ENCODE data around the gene BTC. TPM values are rescaled to one million over a fixed set of nuclear protein-coding genes. Genes with fewer than 3 reads are reported as not detected.

Gene BTC
- total RNA-seq, 4 donors from 2014 or later, result 0.10 to 0.16 TPM; not detected in 2

GRCh38 chr4:74777531-74777930, 16.8 kb downstream of the BTC start:
- H3K4me1 ChIP-seq, result no peaks in the 10 kb centered on the region
- TF ChIP-seq CTCF (IDR thresholded peaks at IDR 0.05 in 4 of 5, conservative IDR thresholded peaks at IDR 0.05 in 1 of 5) (no peak), POLR2A (IDR thresholded peaks at IDR 0.05) (no peak)
- intact Hi-C loops (cut with DNase I; ENCODE audit: low total_unique reads), result no loop called here

GRCh38 chr4:74772783-74773182, 21.5 kb downstream of the BTC start:
- no peak overlapping the region for H3K27ac ChIP-seq
- H3K9me3 ChIP-seq, result no peaks in the 10 kb centered on the region
- H3K36me3 ChIP-seq, result no peaks in the 10 kb centered on the region
- DNase-seq, result no peak
- H3K4me1 ChIP-seq, result no peaks in the 10 kb centered on the region
- no peaks in the 10 kb centered on the region for H3K27me3 ChIP-seq
- H3K4me3 ChIP-seq, result no peak overlapping the region
- no peak for ATAC-seq
- intact Hi-C loops (cut with DNase I; ENCODE audit: low total_unique reads), result no loop called here
- no peak for TF ChIP-seq CTCF (IDR thresholded peaks at IDR 0.05 in 4 of 5, conservative IDR thresholded peaks at IDR 0.05 in 1 of 5)
- TF ChIP-seq POLR2A (IDR thresholded peaks at IDR 0.05), result no peak
- in situ Hi-C loops (cut with MboI; ENCODE audit: low sequenced_read_pairs in 4 of 4), result no loop called here

More at GRCh38 chr4:74777531-74777930, 16.8 kb downstream of the BTC start:
- in situ Hi-C loops (cut with MboI; ENCODE audit: low sequenced_read_pairs in 4 of 4), result no loop called here
- DNase-seq (no peak), ATAC-seq (no peak)
- no peaks in the 10 kb centered on the region for H3K9me3 ChIP-seq
- H3K36me3 ChIP-seq, result no peaks in the 10 kb centered on the region
- H3K27ac ChIP-seq, result no peak overlapping the region
- no peaks in the 10 kb centered on the region for H3K27me3 ChIP-seq
- H3K4me3 ChIP-seq, result no peak overlapping the region

GRCh38 chr4:74772106-74772505, 22.2 kb downstream of the BTC start:
- ATAC-seq (no peak), DNase-seq (no peak)
- in situ Hi-C loops (cut with MboI; ENCODE audit: low sequenced_read_pairs in 4 of 4), result no loop called here
- no peaks in the 10 kb centered on the region for H3K4me1 ChIP-seq
- intact Hi-C loops (cut with DNase I; ENCODE audit: low total_unique reads), result no loop called here
- no peak overlapping the region for H3K4me3 ChIP-seq
- H3K9me3 ChIP-seq, result no peaks in the 10 kb centered on the region
- H3K27ac ChIP-seq, result no peak overlapping the region
- no peaks in the 10 kb centered on the region for H3K27me3 ChIP-seq
- no peaks in the 10 kb centered on the region for H3K36me3 ChIP-seq
- no peak for TF ChIP-seq CTCF (IDR thresholded peaks at IDR 0.05 in 4 of 5, conservative IDR thresholded peaks at IDR 0.05 in 1 of 5)
- TF ChIP-seq POLR2A (IDR thresholded peaks at IDR 0.05), result no peak

DNA sequence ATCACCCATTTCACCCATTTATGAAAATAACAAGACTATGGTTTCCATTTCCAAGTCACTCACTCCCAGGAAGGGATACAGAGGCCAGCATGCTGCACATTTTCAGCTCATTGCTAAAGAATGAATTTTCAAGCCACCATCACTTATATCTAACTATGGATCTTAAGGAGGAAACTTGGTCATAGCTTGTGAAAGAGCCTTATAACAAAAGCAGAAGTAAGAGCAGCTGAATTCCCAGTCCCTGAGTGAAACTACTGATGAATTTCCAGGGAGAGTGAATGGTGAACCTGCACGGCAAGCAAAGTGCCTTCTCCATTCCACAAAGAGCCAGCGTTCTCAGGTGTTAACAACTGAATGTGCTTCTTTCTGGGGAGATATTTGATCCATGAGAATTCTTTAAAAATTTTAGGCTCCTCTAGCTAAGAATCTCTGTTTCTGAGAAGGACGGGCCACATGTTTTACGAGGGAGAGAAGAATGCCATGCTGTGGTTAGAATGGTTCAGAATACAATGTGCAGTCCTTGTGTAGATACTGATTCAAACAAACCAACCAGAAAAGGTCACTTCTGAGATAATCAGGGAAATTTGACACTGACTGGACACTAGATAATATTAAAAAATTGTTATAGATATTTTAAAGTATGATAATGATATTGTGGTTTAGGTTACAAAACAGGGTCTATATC, 24.0 kb downstream of the BTC start:
- Histone ChIP-seq H3K27me3 (no peaks in the 10 kb centered on the region), H3K27ac (no peak overlapping the region), H3K4me3 (no peak overlapping the region), H3K4me1 (no peaks in the 10 kb centered on the region), H3K36me3 (no peaks in the 10 kb centered on the region), H3K9me3 (no peaks in the 10 kb centered on the region)
- ATAC-seq (no peak), DNase-seq (no peak)
- in situ Hi-C loops (cut with MboI; ENCODE audit: low sequenced_read_pairs in 4 of 4) (no loop called here), intact Hi-C loops (cut with DNase I; ENCODE audit: low total_unique reads) (no loop called here)
- TF ChIP-seq CTCF (IDR thresholded peaks at IDR 0.05 in 4 of 5, conservative IDR thresholded peaks at IDR 0.05 in 1 of 5) (no peak), POLR2A (IDR thresholded peaks at IDR 0.05) (no peak)
